ENCODE results near the gene KIF18B.

KIF18B gene

DNA sequence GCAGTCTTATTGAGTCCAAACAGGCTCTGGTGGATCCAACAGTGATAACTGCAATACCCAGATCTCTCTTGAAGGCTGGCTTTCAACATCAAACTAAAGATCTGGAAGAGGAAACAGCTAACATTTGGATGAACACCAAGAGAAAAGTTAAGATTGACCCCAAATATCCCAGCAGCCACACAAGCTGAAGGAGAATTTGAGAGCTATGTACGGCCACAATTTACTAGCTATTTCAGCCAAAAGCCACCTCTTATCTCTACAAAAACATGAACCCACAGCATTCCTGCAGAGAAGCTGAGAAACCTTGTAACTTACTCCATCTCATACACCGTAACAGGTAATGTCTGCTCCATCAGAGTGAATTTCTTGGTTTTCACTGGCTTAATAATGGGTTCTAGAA, 62.6 kb downstream of the KIF18B start:
- in situ Hi-C loops (cut with MboI; ENCODE audit: low sequenced_read_pairs), result no loop called here

GRCh38 chr17:44881145-44881544, 66.4 kb downstream of the KIF18B start:
- in situ Hi-C loops (cut with MboI; ENCODE audit: low sequenced_read_pairs), result no loop called here

GRCh38 chr17:44880062-44880461, 67.5 kb downstream of the KIF18B start:
- in situ Hi-C loops (cut with MboI; ENCODE audit: low sequenced_read_pairs), result no loop called here

GRCh38 chr17:44879376-44879775, 68.2 kb downstream of the KIF18B start:
- in situ Hi-C loops (cut with MboI; ENCODE audit: low sequenced_read_pairs), result no loop called here

- in situ Hi-C loops (cut with MboI; ENCODE audit: low sequenced_read_pairs), result no loop called here
These were observed 68.8 kb downstream of the KIF18B start for GRCh38 chr17:44878627-44879221.

DNA sequence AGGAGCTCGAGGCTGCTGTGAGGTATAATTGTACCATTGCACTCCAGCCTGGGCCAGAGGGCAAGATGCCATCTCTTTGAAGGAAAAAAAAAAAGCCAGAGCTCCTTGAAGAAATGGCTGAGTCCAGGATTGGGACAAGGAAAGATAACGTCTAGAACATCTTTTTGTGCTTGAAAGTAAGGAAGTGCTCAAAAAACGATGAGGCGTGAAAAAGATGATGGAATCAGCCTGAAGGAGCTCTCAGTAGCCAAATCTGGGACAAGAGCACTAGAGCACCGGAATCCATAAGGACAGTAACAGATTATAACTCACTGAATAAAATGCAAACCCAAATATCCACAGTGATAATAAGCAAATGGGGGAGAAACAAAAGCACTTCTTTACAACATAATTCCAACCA, 70.5 kb downstream of the KIF18B start:
- in situ Hi-C loops (cut with MboI; ENCODE audit: low sequenced_read_pairs), result no loop called here

DNA sequence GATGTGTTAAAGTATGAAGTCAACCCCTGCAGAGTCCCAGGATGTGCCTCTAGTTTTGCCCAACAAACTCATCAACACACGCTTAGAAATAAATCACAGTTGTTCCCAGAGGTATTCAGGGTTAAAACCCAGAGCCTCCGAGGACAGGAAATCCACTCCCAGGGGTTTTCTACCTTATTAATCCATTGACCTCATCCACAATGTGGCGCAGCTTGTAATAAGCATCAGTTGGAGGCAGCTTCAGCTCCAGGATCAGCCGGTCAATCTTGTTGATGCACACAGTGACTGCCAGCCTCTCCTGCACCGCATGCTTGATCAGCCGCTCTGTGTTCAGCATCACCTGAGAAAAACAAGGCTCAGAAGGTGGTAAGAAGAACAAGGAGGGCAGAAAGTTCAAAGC, 71.8 kb downstream of the KIF18B start:
- in situ Hi-C loops (cut with MboI; ENCODE audit: low sequenced_read_pairs), result no loop called here

Data from hTERT RPE-1 (cell line).